ENCODE results near the gene EDARADD. TPM values are rescaled to one million over a fixed set of nuclear protein-coding genes. Genes with fewer than 3 reads are reported as not detected.

The EDARADD gene
- total RNA-seq, 1 experiment from 2014 or later = 0.65 TPM

DNA sequence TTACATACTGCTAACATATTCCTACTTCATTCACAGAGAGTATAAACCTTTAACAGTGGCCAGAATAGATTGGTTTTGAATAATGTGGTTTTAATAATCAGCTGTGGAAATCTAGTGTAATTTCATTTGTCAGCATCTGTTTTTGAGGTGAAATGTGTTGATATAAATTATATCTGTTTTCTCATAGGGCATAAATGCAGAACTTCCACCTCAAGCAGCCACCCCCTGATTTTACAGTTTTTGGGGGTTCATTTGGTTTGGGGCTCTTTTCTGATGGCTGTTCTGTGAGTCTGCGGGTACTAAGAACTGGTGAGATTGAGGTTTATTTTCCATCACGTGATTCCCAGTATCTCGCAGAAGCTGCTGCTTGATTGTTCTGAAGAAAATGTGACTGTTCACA is 23.2 kb downstream of the EDARADD start:
- H3K36me3 Mint-ChIP-seq (ENCODE audit: insufficient read depth, unreplicated experiment) = peaks cover 4% of the 10 kb centered on the region
- CTCF ChIA-PET = interaction anchor here (0.7 to 1.0 kb wide), 3 partner anchors 23 to 313 kb away, joined by 3 to 4 read pairs (median 4); partner anchors contain the start of gene EDARADD
- H3K4me1 Mint-ChIP-seq (ENCODE audit: insufficient read depth, unreplicated experiment) = peaks cover 11% of the 10 kb centered on the region
- POLR2A ChIA-PET = no interaction called here
- no peak for DNase-seq (ENCODE audit: unreplicated experiment)
- intact Hi-C loops (cut with micrococcal nuclease) = no loop called here
- no TSS peak for BruUV-seq (replicated peaks)
- no peaks in the 10 kb centered on the region for H3K27me3 Mint-ChIP-seq (ENCODE audit: insufficient read depth, unreplicated experiment)
- no peaks in the 10 kb centered on the region for H3K9me3 Mint-ChIP-seq (ENCODE audit: unreplicated experiment)
- no peak overlapping the region for H3K4me3 Mint-ChIP-seq (ENCODE audit: unreplicated experiment)
- no peak overlapping the region for H3K27ac Mint-ChIP-seq (ENCODE audit: low read depth, unreplicated experiment)
- TF ChIP-seq, protein P1, sequence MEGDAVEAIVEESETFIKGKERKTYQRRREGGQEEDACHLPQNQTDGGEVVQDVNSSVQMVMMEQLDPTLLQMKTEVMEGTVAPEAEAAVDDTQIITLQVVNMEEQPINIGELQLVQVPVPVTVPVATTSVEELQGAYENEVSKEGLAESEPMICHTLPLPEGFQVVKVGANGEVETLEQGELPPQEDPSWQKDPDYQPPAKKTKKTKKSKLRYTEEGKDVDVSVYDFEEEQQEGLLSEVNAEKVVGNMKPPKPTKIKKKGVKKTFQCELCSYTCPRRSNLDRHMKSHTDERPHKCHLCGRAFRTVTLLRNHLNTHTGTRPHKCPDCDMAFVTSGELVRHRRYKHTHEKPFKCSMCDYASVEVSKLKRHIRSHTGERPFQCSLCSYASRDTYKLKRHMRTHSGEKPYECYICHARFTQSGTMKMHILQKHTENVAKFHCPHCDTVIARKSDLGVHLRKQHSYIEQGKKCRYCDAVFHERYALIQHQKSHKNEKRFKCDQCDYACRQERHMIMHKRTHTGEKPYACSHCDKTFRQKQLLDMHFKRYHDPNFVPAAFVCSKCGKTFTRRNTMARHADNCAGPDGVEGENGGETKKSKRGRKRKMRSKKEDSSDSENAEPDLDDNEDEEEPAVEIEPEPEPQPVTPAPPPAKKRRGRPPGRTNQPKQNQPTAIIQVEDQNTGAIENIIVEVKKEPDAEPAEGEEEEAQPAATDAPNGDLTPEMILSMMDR (IDR thresholded peaks at IDR 0.05; ENCODE audit: unreplicated experiment) = no peak

DNA sequence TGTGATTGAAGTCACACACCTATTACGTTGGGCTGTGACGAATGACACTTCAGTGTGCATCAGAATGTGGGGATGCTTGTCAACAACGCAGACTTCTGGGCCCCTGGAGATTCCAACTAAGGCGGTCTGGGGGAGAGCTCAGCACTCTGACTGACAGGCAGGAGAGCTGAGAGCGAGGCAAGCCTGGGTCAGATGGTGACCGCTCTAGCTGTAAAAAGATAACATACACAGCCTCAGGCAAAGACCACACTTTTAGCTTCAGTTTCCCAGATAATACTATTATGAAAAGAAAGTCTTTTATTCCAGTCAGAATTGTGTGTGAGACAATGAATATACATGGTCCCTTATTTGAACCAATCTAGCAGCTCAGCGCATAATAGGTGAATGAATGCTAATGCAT is 25.4 kb downstream of the EDARADD start:
- intact Hi-C loops (cut with micrococcal nuclease) = no loop called here
- Mint-ChIP-seq H3K4me1 (ENCODE audit: insufficient read depth, unreplicated experiment) (peaks cover 11% of the 10 kb centered on the region), H3K9me3 (ENCODE audit: unreplicated experiment) (no peaks in the 10 kb centered on the region), H3K27ac (ENCODE audit: low read depth, unreplicated experiment) (no peak overlapping the region), H3K27me3 (ENCODE audit: insufficient read depth, unreplicated experiment) (no peaks in the 10 kb centered on the region), H3K36me3 (ENCODE audit: insufficient read depth, unreplicated experiment) (peaks cover 4% of the 10 kb centered on the region), H3K4me3 (ENCODE audit: unreplicated experiment) (no peak overlapping the region)
- DNase-seq (ENCODE audit: unreplicated experiment) = no peak
- BruUV-seq (replicated peaks) = no TSS peak
- ChIA-PET POLR2A (interaction anchor here (0.6 to 1.4 kb wide), 2 partner anchors 25 to 31 kb away, joined by 3 read pairs; partner anchors contain the start of gene EDARADD), CTCF (interaction anchor here (0.6 to 1.1 kb wide), 2 partner anchors 25 to 935 kb away, joined by 4 read pairs; no protein-coding TSS in a partner anchor)
- TF ChIP-seq, protein P1 (IDR thresholded peaks at IDR 0.05; ENCODE audit: unreplicated experiment) = no peak

DNA sequence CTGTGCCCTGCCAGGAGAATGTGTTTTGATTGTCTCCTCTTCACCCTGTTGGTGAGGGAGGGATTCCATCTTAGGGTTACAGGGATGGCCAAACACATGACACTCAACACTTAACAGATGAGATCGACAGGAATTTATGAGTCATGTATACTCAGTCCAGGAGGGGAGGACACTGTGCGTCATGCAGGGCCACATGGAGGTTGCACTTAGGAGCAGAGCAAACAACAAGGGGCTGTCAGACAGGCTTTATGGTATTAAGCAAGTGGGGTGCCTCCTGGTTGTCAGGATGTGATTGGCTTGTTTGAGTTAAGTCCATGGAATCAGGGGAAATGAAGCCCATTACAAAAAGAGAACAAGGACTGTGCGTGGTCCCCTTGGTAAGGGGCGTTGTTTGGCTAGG is 26.9 kb downstream of the EDARADD start:
- intact Hi-C loops (cut with micrococcal nuclease) = no loop called here
- POLR2A ChIA-PET = no interaction called here
- no TSS peak for BruUV-seq (replicated peaks)
- Mint-ChIP-seq H3K36me3 (ENCODE audit: insufficient read depth, unreplicated experiment) (peaks cover 4% of the 10 kb centered on the region), H3K27ac (ENCODE audit: low read depth, unreplicated experiment) (no peak overlapping the region), H3K4me1 (ENCODE audit: insufficient read depth, unreplicated experiment) (peaks cover 11% of the 10 kb centered on the region), H3K27me3 (ENCODE audit: insufficient read depth, unreplicated experiment) (no peaks in the 10 kb centered on the region), H3K4me3 (ENCODE audit: unreplicated experiment) (no peak overlapping the region), H3K9me3 (ENCODE audit: unreplicated experiment) (no peaks in the 10 kb centered on the region)
- peak; percentile 84 for DNase-seq (ENCODE audit: unreplicated experiment)
- CTCF ChIA-PET = interaction anchor here (0.6 kb wide), 1 partner anchor 23 kb away, joined by 3 read pairs; no protein-coding TSS in a partner anchor
- TF ChIP-seq, protein P1 (IDR thresholded peaks at IDR 0.05; ENCODE audit: unreplicated experiment) = no peak

DNA sequence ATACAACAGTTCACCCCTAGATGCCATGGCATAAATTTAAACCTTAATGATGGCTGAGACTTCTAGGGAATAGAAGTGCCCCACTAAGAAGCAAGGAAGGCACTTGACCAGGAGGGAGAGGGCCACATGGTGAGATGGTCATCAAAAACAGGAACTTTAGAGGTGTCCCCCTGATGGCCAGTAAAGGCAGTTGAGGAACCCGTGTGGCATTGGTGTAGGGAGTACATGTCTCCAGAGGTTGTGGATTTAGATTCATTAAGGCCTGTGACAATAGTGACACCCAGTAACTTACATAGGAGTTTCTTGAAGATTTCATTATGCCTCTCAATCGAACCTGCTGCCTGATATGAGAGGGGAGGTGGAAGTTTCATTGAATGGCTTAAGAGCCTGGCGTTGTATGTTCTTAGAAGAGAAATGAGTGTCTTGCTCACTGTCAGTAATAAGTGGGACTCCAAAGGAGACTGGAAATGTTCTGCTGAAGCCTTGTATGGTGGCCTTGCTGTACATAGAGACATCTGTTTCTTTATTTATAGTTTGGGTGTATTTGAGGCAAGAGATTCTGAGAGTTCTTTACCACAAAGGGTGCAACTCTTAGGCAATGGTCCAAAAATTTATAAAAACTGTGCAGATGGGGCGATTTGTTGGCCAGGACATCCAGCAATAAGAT is 27.9 kb downstream of the EDARADD start:
- POLR2A ChIA-PET = no interaction called here
- peaks cover 11% of the 10 kb centered on the region for H3K4me1 Mint-ChIP-seq (ENCODE audit: insufficient read depth, unreplicated experiment)
- intact Hi-C loops (cut with micrococcal nuclease) = no loop called here
- H3K27ac Mint-ChIP-seq (ENCODE audit: low read depth, unreplicated experiment) = no peak overlapping the region
- BruUV-seq (replicated peaks) = no TSS peak
- H3K36me3 Mint-ChIP-seq (ENCODE audit: insufficient read depth, unreplicated experiment) = peaks cover 4% of the 10 kb centered on the region
- no peak for DNase-seq (ENCODE audit: unreplicated experiment)
- TF ChIP-seq, protein P1 (IDR thresholded peaks at IDR 0.05; ENCODE audit: unreplicated experiment) = no peak
- H3K27me3 Mint-ChIP-seq (ENCODE audit: insufficient read depth, unreplicated experiment) = no peaks in the 10 kb centered on the region
- H3K4me3 Mint-ChIP-seq (ENCODE audit: unreplicated experiment) = no peak overlapping the region
- H3K9me3 Mint-ChIP-seq (ENCODE audit: unreplicated experiment) = no peaks in the 10 kb centered on the region
- CTCF ChIA-PET = interaction anchor here (0.7 to 1.1 kb wide), 3 partner anchors 8 to 29 kb away, joined by 3 to 6 read pairs (median 3); no protein-coding TSS in a partner anchor

Data from MCF 10A (cell line).